ENCODE data around the gene ENTPD6.

Gene ENTPD6

GRCh38 chr20:25236450-25237304 is 41.2 kb downstream of the ENTPD6 start:
- no peaks in the 10 kb centered on the region for H3K27me3 ChIP-seq (ENCODE audit: control insufficient read depth in 1 of 2, insufficient read depth in 1 of 2, low read length in 2 of 2)

GRCh38 chr20:25237610-25238318 is 42.3 kb downstream of the ENTPD6 start:
- no peak overlapping the region for H3K4me2 ChIP-seq (ENCODE audit: low read length, poor library complexity, severe bottlenecking)
- H3K9ac ChIP-seq (ENCODE audit: low read length), result peak overlapping the region; percentile 81
- H3K9me3 ChIP-seq (ENCODE audit: control insufficient read depth, low read length), result no peaks in the 10 kb centered on the region
- peak overlapping the region; percentile 97 to 99 for H2BK12ac ChIP-seq (ENCODE audit: low read length in 2 of 2)
- peak overlapping the region; percentile 90 for H2BK120ac ChIP-seq (ENCODE audit: low read depth, low read length)
- H3K36me3 ChIP-seq (ENCODE audit: control insufficient read depth in 1 of 2, insufficient read depth in 2 of 2, low read depth in 1 of 2, low read length in 2 of 2), result no peaks in the 10 kb centered on the region
- peak overlapping the region; percentile 90 to 95 for H3K18ac ChIP-seq (ENCODE audit: low read depth in 1 of 2, low read length in 2 of 2)
- peak overlapping the region; percentile 94 for H2BK15ac ChIP-seq (ENCODE audit: low read depth, poor library complexity, severe bottlenecking)
- peaks cover 4% of the 10 kb centered on the region for H3K79me1 ChIP-seq (replicated peaks; ENCODE audit: low read length, poor library complexity, severe bottlenecking)
- peak overlapping the region; percentile 98 for H2AK5ac ChIP-seq (ENCODE audit: low read length, severe bottlenecking)
- DNase-seq, result peak; percentile 100
- H3K4me3 ChIP-seq (ENCODE audit: insufficient read depth in 1 of 2, low read depth in 1 of 2, low read length in 2 of 2), result peak overlapping the region in 1 of 2 experiments; percentile 28
- peak overlapping the region in 1 of 2 experiments; percentile 73 for H3K23ac ChIP-seq (ENCODE audit: low read length in 2 of 2)
- WGBS, result 32% methylated on average over 10 of the region's 10 CpGs
- peak overlapping the region; percentile 75 to 89 for H3K4ac ChIP-seq (ENCODE audit: low read depth in 1 of 2, low read length in 2 of 2)
- H2BK5ac ChIP-seq (ENCODE audit: low read depth, low read length, poor library complexity, severe bottlenecking), result peak overlapping the region; percentile 82
- H3K4me1 ChIP-seq (ENCODE audit: control insufficient read depth, insufficient read depth, low read depth, low read length), result peaks cover 45% of the 10 kb centered on the region
- no peak overlapping the region for H2AFZ ChIP-seq (ENCODE audit: low read depth, low read length)
- peak overlapping the region; percentile 100 for H4K91ac ChIP-seq (ENCODE audit: low read length)
- peak overlapping the region; percentile 93 for H3K27ac ChIP-seq (ENCODE audit: low read length, poor library complexity, severe bottlenecking)
- H3K14ac ChIP-seq (ENCODE audit: low read length in 2 of 2), result no peak overlapping the region
- H3K27me3 ChIP-seq (ENCODE audit: control insufficient read depth in 1 of 2, insufficient read depth in 1 of 2, low read length in 2 of 2), result no peaks in the 10 kb centered on the region
- peak overlapping the region; percentile 86 for H4K8ac ChIP-seq (ENCODE audit: low read length)

More at GRCh38 chr20:25236450-25237304, 41.2 kb downstream of the ENTPD6 start:
- H2BK120ac ChIP-seq (ENCODE audit: low read depth, low read length), result peak overlapping the region; percentile 51
- WGBS, result 78% methylated on average over 15 of the region's 15 CpGs
- H3K4me1 ChIP-seq (ENCODE audit: control insufficient read depth, insufficient read depth, low read depth, low read length), result peaks cover 45% of the 10 kb centered on the region
- peak overlapping the region; percentile 99 for H2AK5ac ChIP-seq (ENCODE audit: low read length, severe bottlenecking)
- H3K4ac ChIP-seq (ENCODE audit: low read depth in 1 of 2, low read length in 2 of 2), result peak overlapping the region; percentile 29 to 96
- no peak overlapping the region for H3K4me3 ChIP-seq (ENCODE audit: insufficient read depth in 1 of 2, low read depth in 1 of 2, low read length in 2 of 2)
- H3K23ac ChIP-seq (ENCODE audit: low read length in 2 of 2), result peak overlapping the region in 1 of 2 experiments; percentile 1
- peak overlapping the region; percentile 34 to 95 for H2BK12ac ChIP-seq (ENCODE audit: low read length in 2 of 2)
- H3K14ac ChIP-seq (ENCODE audit: low read length in 2 of 2), result peak overlapping the region in 1 of 2 experiments; percentile 75
- no peak for DNase-seq
- H3K36me3 ChIP-seq (ENCODE audit: control insufficient read depth in 1 of 2, insufficient read depth in 2 of 2, low read depth in 1 of 2, low read length in 2 of 2), result no peaks in the 10 kb centered on the region
- peak overlapping the region; percentile 59 for H2BK5ac ChIP-seq (ENCODE audit: low read depth, low read length, poor library complexity, severe bottlenecking)
- peak overlapping the region; percentile 40 to 88 for H3K18ac ChIP-seq (ENCODE audit: low read depth in 1 of 2, low read length in 2 of 2)
- H4K8ac ChIP-seq (ENCODE audit: low read length), result peak overlapping the region; percentile 47
- peak overlapping the region; percentile 88 for H4K91ac ChIP-seq (ENCODE audit: low read length)
- peak overlapping the region; percentile 55 for H2AFZ ChIP-seq (ENCODE audit: low read depth, low read length)
- H3K9ac ChIP-seq (ENCODE audit: low read length), result no peak overlapping the region
- H2BK15ac ChIP-seq (ENCODE audit: low read depth, poor library complexity, severe bottlenecking), result peak overlapping the region; percentile 87
- H3K79me1 ChIP-seq (replicated peaks; ENCODE audit: low read length, poor library complexity, severe bottlenecking), result peaks cover 4% of the 10 kb centered on the region
- no peak overlapping the region for H3K4me2 ChIP-seq (ENCODE audit: low read length, poor library complexity, severe bottlenecking)
- no peaks in the 10 kb centered on the region for H3K9me3 ChIP-seq (ENCODE audit: control insufficient read depth, low read length)
- peak overlapping the region; percentile 57 for H3K27ac ChIP-seq (ENCODE audit: low read length, poor library complexity, severe bottlenecking)

- Histone ChIP-seq H3K4me3 (ENCODE audit: insufficient read depth in 1 of 2, low read depth in 1 of 2, low read length in 2 of 2) (peak overlapping the region in 1 of 2 experiments; percentile 8), H3K4me2 (ENCODE audit: low read length, poor library complexity, severe bottlenecking) (no peak overlapping the region), H3K23ac (ENCODE audit: low read length in 2 of 2) (peak overlapping the region in 1 of 2 experiments; percentile 73), H2BK5ac (ENCODE audit: low read depth, low read length, poor library complexity, severe bottlenecking) (peak overlapping the region; percentile 82), H2BK15ac (ENCODE audit: low read depth, poor library complexity, severe bottlenecking) (peak overlapping the region; percentile 73), H3K79me1 (replicated peaks; ENCODE audit: low read length, poor library complexity, severe bottlenecking) (peaks cover 4% of the 10 kb centered on the region), H3K27ac (ENCODE audit: low read length, poor library complexity, severe bottlenecking) (peak overlapping the region; percentile 93), H3K36me3 (ENCODE audit: control insufficient read depth in 1 of 2, insufficient read depth in 2 of 2, low read depth in 1 of 2, low read length in 2 of 2) (no peaks in the 10 kb centered on the region), H2BK120ac (ENCODE audit: low read depth, low read length) (peak overlapping the region; percentile 86), H3K9me3 (ENCODE audit: control insufficient read depth, low read length) (no peaks in the 10 kb centered on the region), H4K91ac (ENCODE audit: low read length) (peak overlapping the region; percentile 96), H2AFZ (ENCODE audit: low read depth, low read length) (no peak overlapping the region), H3K9ac (ENCODE audit: low read length) (peak overlapping the region; percentile 81), H2BK12ac (ENCODE audit: low read length in 2 of 2) (peak overlapping the region; percentile 97 to 99), H4K8ac (ENCODE audit: low read length) (peak overlapping the region; percentile 91), H3K4ac (ENCODE audit: low read depth in 1 of 2, low read length in 2 of 2) (peak overlapping the region; percentile 73 to 75), H3K4me1 (ENCODE audit: control insufficient read depth, insufficient read depth, low read depth, low read length) (peaks cover 41% of the 10 kb centered on the region), H3K18ac (ENCODE audit: low read depth in 1 of 2, low read length in 2 of 2) (peak overlapping the region; percentile 23 to 95), H3K14ac (ENCODE audit: low read length in 2 of 2) (peak overlapping the region in 1 of 2 experiments; percentile 91), H2AK5ac (ENCODE audit: low read length, severe bottlenecking) (peak overlapping the region; percentile 98), H3K27me3 (ENCODE audit: control insufficient read depth in 1 of 2, insufficient read depth in 1 of 2, low read length in 2 of 2) (no peaks in the 10 kb centered on the region)
- peak; percentile 55 for DNase-seq
- WGBS, result 90% methylated on average over 12 of the region's 12 CpGs
Measured at GRCh38 chr20:25238319-25239037, 43.0 kb downstream of the ENTPD6 start.
